Measurements from ENCODE around the gene TMCO4.
"Not testable (repeated sequence)": the region's sequence is repeated elsewhere in the genome, so short reads cannot be mapped to it uniquely, and the experiment has no call there.

The TMCO4 gene

GRCh38 chr1:19651141-19651737 is 148.5 kb downstream of the TMCO4 start:
- DNase-seq, result peak in 1 of 2 donors; percentile 5

- no peak for DNase-seq
Observed at GRCh38 chr1:19650416-19651140, 149.1 kb downstream of the TMCO4 start.

GRCh38 chr1:19648689-19649088 is 151.0 kb downstream of the TMCO4 start:
- no peak for DNase-seq

GRCh38 chr1:19648239-19648638 is 151.5 kb downstream of the TMCO4 start:
- DNase-seq, result no peak

- no peak for DNase-seq
Observed at GRCh38 chr1:19647643-19648042, 152.1 kb downstream of the TMCO4 start.

GRCh38 chr1:19646377-19647319 is 153.1 kb downstream of the TMCO4 start:
- DNase-seq, result no peak

- no peak for DNase-seq
Observed at GRCh38 chr1:19645411-19646251, 154.1 kb downstream of the TMCO4 start.

GRCh38 chr1:19644681-19645410 is 154.9 kb downstream of the TMCO4 start:
- DNase-seq, result no peak

- DNase-seq, result no peak
Observed at GRCh38 chr1:19644395-19644680, 155.4 kb downstream of the TMCO4 start.

- DNase-seq, result no peak
Observed at GRCh38 chr1:19643602-19644394, 155.9 kb downstream of the TMCO4 start, which contains the start of gene NBL1. NBL1 (plus strand) TSS chr1:19644311; CDS start chr1:19655031, 10,720 bp downstream.

- no peak for DNase-seq
Observed at GRCh38 chr1:19643121-19643520, 156.6 kb downstream of the TMCO4 start.

- DNase-seq, result no peak
Observed at GRCh38 chr1:19640363-19641316, 159.1 kb downstream of the TMCO4 start.

- DNase-seq, result no peak
Observed at GRCh38 chr1:19639999-19640362, 159.7 kb downstream of the TMCO4 start.

- DNase-seq, result not testable (repeated sequence)
Observed at GRCh38 chr1:19639228-19639627, 160.5 kb downstream of the TMCO4 start.

- no peak for DNase-seq
Observed at GRCh38 chr1:19637606-19638005, 162.1 kb downstream of the TMCO4 start.

GRCh38 chr1:19636749-19637148 is 163.0 kb downstream of the TMCO4 start:
- not testable (repeated sequence) for DNase-seq

GRCh38 chr1:19636065-19636464 is 163.7 kb downstream of the TMCO4 start:
- DNase-seq, result no peak

- DNase-seq, result no peak
Observed at GRCh38 chr1:19635646-19636045, 164.1 kb downstream of the TMCO4 start.

GRCh38 chr1:19635064-19635463 is 164.7 kb downstream of the TMCO4 start:
- not testable (repeated sequence) for DNase-seq

- no peak for DNase-seq
Observed at GRCh38 chr1:19633106-19633505, 166.6 kb downstream of the TMCO4 start.
